ENCODE results near the gene PPP1R27. TPM values are rescaled to one million over a fixed set of nuclear protein-coding genes. Genes with fewer than 3 reads are reported as not detected.

The PPP1R27 gene
- total RNA-seq, 1 experiment from 2014 or later = not detected

DNA sequence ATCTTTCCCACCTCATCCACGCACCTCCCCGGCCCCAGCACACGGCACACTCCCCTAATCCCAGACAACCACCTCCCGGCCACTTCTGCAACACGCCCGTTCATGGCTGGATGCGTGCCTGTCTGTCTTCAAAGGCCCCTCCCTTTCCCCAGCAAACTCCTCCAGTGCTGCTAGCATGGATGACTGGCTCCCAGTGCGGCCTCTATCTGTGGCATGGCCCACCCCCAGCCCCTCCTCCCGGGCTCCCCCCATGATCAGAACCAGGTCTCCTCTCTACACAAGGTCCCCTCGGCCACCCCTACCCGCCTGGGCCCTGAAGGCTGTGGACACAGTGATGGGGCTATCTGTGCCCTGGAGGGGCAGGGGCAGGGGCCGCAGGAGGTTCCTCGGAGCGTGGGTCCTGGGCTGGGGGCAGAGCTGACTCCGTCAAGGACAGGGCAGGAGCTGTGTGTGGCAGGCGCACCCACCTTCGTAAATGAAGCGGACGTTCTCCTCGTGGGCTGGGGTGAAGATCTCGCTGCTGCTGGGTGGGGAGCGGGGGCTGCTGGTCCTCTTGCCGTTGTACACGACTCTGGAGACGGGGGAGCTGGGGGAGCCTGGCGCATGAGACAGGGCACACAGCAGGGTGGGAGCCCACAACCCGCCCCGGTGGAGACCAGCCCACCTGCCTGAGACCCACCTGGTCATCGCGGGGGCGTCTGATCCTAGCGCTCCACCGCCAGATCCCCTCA, 10.9 kb downstream of the PPP1R27 start:
- intact Hi-C loops (cut with micrococcal nuclease; ENCODE audit: unreplicated experiment) = no loop called here
- BruUV-seq (replicated peaks) = no TSS peak
- CTCF ChIA-PET = no interaction called here
- no peaks in the 10 kb centered on the region for H3K27me3 ChIP-seq (replicated peaks; ENCODE audit: insufficient read depth, low read depth, low read length, poor library complexity)
- H3K4me3 ChIP-seq (ENCODE audit: low read depth, low read length, poor library complexity, severe bottlenecking) = no peak overlapping the region
- H3K36me3 ChIP-seq (ENCODE audit: insufficient read depth, low read length, poor library complexity, severe bottlenecking) = peaks cover 3% of the 10 kb centered on the region
- DNase-seq (ENCODE audit: low spot score) = no peak
- H3K4me1 ChIP-seq (ENCODE audit: insufficient read depth, low read length, poor library complexity, severe bottlenecking) = peaks cover 11% of the 10 kb centered on the region
- no peaks in the 10 kb centered on the region for H3K9me3 ChIP-seq (ENCODE audit: low read depth, low read length, poor library complexity, severe bottlenecking)
- no peak overlapping the region for H3K27ac ChIP-seq (ENCODE audit: low read depth, low read length, poor library complexity, severe bottlenecking)
- POLR2A ChIA-PET (ENCODE audit: low non-redundant PET) = no interaction called here
- TF ChIP-seq EZH2 (IDR thresholded peaks at IDR 0.05; ENCODE audit: borderline replicate concordance, low read depth, low read length, poor library complexity, severe bottlenecking) (no peak), CTCF (conservative IDR thresholded peaks at IDR 0.05; ENCODE audit: low read depth, low read length) (no peak)

- no peaks in the 10 kb centered on the region for H3K27me3 ChIP-seq (replicated peaks; ENCODE audit: insufficient read depth, low read depth, low read length, poor library complexity)
- DNase-seq (ENCODE audit: low spot score) = no peak
- TF ChIP-seq CTCF (conservative IDR thresholded peaks at IDR 0.05; ENCODE audit: low read depth, low read length) = no peak
- TF ChIP-seq EZH2 (IDR thresholded peaks at IDR 0.05; ENCODE audit: borderline replicate concordance, low read depth, low read length, poor library complexity, severe bottlenecking) = no peak
- H3K36me3 ChIP-seq (ENCODE audit: insufficient read depth, low read length, poor library complexity, severe bottlenecking) = peaks cover 3% of the 10 kb centered on the region
- H3K9me3 ChIP-seq (ENCODE audit: low read depth, low read length, poor library complexity, severe bottlenecking) = no peaks in the 10 kb centered on the region
- intact Hi-C loops (cut with micrococcal nuclease; ENCODE audit: unreplicated experiment) = no loop called here
- peaks cover 11% of the 10 kb centered on the region for H3K4me1 ChIP-seq (ENCODE audit: insufficient read depth, low read length, poor library complexity, severe bottlenecking)
- ChIA-PET CTCF (no interaction called here), POLR2A (ENCODE audit: low non-redundant PET) (interaction anchor here (0.6 kb wide), 1 partner anchor 269 kb away, joined by 3 read pairs; no protein-coding TSS in a partner anchor)
- BruUV-seq (replicated peaks) = no TSS peak
- H3K27ac ChIP-seq (ENCODE audit: low read depth, low read length, poor library complexity, severe bottlenecking) = peak overlapping the region; percentile 62
- no peak overlapping the region for H3K4me3 ChIP-seq (ENCODE audit: low read depth, low read length, poor library complexity, severe bottlenecking)
Observed at GRCh38 chr17:81822996-81823819, 11.6 kb downstream of the PPP1R27 start.

- no peaks in the 10 kb centered on the region for H3K27me3 ChIP-seq (replicated peaks; ENCODE audit: insufficient read depth, low read depth, low read length, poor library complexity)
- POLR2A ChIA-PET (ENCODE audit: low non-redundant PET) = interaction anchor here (0.6 kb wide), 2 partner anchors 53 to 268 kb away, joined by 3 read pairs; no protein-coding TSS in a partner anchor
- BruUV-seq (replicated peaks) = no TSS peak
- no peak for DNase-seq (ENCODE audit: low spot score)
- intact Hi-C loops (cut with micrococcal nuclease; ENCODE audit: unreplicated experiment) = no loop called here
- no peaks in the 10 kb centered on the region for H3K9me3 ChIP-seq (ENCODE audit: low read depth, low read length, poor library complexity, severe bottlenecking)
- no peak for TF ChIP-seq EZH2 (IDR thresholded peaks at IDR 0.05; ENCODE audit: borderline replicate concordance, low read depth, low read length, poor library complexity, severe bottlenecking)
- TF ChIP-seq CTCF (conservative IDR thresholded peaks at IDR 0.05; ENCODE audit: low read depth, low read length) = no peak
- peaks cover 3% of the 10 kb centered on the region for H3K36me3 ChIP-seq (ENCODE audit: insufficient read depth, low read length, poor library complexity, severe bottlenecking)
- H3K27ac ChIP-seq (ENCODE audit: low read depth, low read length, poor library complexity, severe bottlenecking) = peak overlapping the region; percentile 62
- no peak overlapping the region for H3K4me3 ChIP-seq (ENCODE audit: low read depth, low read length, poor library complexity, severe bottlenecking)
- H3K4me1 ChIP-seq (ENCODE audit: insufficient read depth, low read length, poor library complexity, severe bottlenecking) = peaks cover 11% of the 10 kb centered on the region
- CTCF ChIA-PET = no interaction called here
Observed at GRCh38 chr17:81822312-81822637, 12.6 kb downstream of the PPP1R27 start.
